NAMALWA (cell line): ENCODE measurements around the gene PTPN9.
"Not testable (repeated sequence)": the region's sequence is repeated elsewhere in the genome, so short reads cannot be mapped to it uniquely, and the experiment has no call there.

Experiments used
- DNase-seq: peaks from one replicate; pipeline ENCODE4 v3.0.0-alpha.2; 2015; ENCODE audit warnings: low spot score

Gene PTPN9

DNA sequence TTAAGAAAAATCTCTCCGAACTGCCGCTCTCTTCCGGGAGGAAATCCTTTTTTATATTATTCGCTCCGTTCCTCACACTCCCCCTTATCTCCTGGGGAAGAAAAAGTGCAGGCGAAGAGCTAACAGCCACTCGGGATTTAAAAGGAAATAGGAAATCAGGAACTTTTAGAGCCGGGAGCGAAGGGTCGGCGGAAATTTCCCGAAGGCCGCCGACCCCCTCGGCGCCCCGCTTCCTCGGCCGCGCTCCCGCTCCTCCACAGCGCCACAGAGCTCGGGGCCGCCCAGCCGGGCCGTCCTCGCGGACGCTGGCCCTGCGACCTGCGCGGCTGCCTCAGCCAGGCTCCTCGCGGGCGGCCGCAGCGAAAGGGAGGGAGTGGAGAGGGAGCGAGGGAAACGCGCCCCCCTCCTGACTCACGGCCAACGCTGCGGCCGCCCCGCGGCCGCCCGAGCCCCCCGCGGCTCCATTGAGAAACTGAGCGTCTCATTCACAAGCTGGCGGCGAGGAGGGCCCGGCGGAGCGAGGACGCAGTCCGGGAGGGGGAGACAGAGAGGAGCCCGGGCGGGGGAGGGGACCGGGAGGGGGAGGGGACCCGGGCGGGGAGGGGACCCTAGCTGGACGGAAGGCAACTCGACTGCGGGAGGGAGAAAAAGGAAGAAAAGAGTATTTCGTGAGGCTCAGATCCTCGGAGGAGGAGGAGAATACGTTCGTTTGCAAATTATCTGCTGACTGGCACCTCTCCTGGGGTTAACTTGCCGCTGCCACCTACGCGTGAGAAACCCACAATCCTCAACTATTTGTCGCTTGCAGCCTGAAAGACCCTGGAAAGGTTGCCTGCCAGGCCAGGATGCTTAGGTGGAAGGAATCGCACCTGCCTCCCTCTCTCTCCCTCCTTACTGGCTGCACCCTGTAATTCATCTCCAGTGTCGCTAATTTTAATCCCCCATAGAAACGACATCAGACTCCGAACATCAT, at the start of gene PTPN9:
PTPN9 (minus strand) TSS at position 368 of the 973 bp plus-strand sequence. CDS start 539 bp downstream, outside the sequence.
- DNase-seq, result peak; percentile 83

DNA sequence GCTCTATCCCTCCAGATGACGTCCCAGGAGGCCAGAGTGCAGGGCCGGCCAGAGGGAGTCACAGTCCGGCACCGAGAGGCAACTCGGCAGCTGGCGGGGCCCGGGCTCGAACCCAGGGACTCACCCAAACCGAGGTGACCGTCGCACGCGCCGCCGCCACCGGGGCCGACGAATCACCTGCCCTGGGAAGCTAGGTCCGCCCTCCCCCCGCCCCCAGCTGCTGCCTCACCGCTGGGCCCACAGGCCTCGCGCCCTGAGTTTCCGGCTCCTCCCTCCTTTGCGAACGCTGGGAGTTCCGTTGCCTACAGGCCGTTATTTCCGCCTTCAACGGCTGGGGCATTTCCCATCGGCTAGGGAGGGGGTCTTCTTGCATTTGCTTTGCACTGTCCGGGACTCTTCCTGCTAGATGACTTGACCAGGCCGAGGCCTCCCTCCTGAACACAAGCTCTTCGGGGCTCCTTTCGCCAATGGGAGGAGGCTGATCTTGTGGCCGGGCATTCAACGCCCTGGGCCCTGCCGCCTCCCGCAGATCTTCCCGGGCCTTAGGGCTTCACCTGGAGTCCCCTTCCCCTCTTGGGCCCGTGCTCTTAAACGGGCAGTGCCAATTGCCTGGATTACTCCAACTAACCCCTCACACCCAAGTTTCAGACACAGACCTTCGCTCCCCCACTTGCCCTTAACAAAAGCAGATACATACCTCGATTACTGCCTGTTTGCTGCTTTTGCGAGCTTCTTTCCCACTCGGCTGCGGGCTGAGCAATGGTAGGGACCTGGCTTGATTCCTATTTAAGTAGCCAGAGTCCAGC, 46.6 kb upstream of the PTPN9 start, which contains the start of gene SNUPN:
SNUPN (minus strand) TSS at position 184 of the 806 bp plus-strand sequence. CDS start 4,674 bp downstream, outside the sequence.
- DNase-seq, result peak; percentile 93

GRCh38 chr15:75622505-75622904, 43.4 kb upstream of the PTPN9 start:
- no peak for DNase-seq

- no peak for DNase-seq
Observed at GRCh38 chr15:75620841-75621391, 41.8 kb upstream of the PTPN9 start.

- DNase-seq, result no peak
Observed at GRCh38 chr15:75620058-75620820, 41.1 kb upstream of the PTPN9 start.

DNA sequence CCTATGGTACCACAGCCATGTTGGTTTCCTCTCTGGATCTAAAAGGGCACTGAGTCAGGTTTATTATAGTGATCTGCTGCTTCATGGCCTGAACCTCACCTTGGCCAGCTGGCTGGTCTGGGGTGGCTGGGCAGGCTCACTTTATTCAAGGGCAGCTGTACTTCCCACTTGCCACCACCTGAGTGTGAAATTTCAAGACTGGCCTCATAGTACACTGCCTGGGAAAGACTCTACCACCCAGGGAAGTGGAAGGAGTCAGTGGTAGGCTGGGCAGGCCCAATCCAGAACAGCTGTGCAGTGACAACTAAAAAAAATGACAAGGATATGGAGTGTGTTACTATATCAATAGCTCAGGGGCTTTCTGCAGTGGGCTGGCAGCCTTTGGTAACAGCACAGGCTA, 37.7 kb upstream of the PTPN9 start:
- no peak for DNase-seq

DNA sequence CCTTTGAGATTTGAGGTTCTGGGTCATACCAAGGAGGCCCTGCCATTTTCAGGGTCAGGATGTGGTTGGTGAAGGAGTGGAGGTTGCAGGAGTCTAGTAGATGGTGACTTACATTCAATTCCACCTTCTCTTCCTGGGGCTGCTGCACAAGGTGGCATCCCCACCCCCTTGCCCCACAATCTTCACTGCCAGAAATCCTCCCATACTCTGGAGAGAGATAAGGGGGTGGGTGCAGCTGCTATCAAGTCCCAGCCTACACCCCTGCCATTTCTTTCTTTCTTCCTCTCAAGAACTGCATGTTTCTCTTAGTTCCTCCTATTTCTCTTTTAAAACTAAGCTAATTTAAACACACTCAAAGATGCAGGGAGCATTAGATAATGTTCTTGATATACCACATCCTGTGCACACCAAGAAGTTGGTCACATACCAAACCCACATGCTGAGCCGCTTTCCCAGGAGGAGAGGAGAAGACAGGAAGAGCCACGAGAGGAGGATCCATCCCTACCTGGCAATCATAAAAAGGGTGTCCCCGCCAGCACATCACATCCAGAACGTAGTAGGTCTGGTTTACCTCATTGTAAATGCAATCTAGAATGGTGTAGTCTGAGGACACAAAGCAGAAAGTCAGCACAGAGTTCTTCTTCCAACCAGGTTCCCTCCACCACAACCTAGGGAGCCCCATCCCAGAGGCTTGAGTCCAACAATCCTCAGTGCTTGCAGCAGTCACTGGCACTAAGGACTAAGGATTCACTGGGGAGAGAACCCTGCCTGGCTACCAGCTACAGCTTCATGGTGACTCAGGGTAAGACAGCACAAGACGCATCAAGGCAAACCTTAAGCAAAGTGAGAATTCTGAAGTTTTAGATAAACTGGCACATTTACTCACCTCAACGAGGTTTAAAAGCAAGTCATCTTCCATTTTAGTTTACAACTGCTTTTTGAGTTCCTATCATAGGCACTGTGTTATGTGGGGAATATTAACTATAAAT, 27.9 kb upstream of the PTPN9 start:
- DNase-seq, result no peak

DNA sequence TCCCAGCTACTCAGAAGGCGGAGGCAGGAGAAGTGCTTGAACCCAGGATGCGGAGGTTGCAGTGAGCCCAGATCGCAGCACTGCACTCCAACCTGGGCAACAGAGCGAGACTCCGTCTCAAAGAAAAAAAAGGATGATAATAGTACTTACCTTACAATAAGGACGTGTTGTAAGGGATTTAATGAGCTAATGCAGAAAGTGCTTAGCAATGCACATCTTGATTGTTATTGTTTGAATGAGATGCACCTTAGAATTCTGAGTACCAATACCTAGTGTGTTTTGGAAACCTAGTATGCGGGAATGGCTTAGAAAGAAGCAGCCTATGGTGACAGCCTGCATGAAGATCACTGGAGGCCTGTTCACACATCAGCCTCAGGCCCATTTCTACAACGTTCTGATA, 26.9 kb upstream of the PTPN9 start:
- DNase-seq, result no peak

- DNase-seq, result no peak
Observed at GRCh38 chr15:75599401-75599800, 20.3 kb upstream of the PTPN9 start.

DNA sequence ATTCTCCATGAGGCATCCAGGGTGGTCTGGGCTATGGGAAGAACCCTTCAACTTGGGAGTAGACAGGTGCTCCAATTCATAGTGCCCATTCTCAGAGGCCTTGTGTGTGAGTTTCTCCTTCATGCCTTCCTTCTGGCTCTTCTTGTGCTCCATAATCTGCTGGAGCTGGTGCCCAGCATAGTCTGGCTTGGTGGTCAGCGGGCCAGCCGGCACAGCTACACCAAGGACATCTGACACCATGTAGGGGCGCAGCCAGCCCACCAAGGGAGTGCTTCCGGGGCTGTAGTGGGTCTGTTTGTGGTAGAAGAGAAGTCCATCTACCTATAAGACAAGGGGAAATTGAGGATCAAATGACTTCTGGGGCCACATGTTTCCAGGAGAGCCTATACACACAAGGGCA, 19.2 kb upstream of the PTPN9 start:
- DNase-seq, result no peak

DNA sequence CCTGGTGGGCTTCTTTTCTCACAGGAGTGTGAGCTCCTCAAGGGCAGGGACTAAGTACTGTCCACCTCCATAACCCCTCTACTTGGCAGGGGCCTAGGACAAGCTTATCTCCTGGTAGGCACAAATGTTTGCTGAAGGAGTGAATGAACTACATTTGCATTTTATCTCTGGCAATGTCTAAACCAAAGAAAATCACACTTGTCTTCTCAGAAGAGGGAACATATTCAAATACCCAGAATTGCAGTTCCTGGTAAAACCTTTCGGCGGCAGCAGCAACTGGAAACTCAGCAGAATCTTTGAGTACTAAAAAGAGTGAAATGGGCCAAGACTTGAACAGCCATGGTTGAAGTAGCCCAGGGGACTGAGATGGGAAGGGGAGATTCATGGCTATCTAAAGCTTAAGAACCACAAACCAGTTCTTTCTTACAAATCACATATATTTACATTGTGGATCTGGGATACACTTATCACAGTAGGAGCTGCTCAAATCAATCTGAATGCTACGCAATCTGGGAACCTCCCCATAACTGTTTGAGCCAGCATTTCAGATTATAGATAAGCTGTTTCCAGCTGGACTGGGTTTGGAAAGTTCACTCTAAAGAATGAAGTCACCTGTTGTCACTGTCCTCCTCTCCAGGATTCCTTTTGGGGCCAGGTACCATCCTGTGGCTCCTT, 18.7 kb upstream of the PTPN9 start:
- DNase-seq, result peak; percentile 50

DNA sequence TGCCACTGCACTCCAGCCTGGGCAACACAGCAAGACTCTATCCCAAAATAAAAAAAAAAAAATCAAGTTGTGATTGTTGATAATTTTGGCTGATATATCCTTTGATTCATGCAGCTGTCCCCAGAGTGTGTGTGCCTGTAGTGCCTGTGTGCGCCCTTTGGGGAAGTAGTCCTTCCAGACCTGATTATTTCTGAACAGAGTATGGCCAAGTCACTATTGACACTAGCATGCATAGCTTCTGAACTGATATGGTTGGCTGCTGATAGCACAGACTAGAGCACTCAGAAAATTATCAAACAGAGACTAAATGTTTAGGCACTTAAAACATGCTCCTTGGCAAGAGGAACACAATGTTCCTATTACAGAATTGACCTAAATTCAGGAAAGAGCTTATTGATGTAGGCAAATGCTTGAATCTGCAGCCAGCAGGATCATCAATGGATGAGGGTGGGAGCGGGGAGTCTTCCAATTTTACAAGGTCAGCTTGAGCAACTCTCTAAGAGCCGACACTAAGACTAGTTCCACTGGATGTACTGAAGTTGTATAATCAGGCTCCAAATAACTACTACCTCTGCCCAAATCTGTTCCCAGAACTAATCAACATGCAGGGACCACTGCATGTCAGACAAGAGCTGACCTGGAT, 17.7 kb upstream of the PTPN9 start:
- DNase-seq, result no peak

- DNase-seq, result no peak
Observed at GRCh38 chr15:75594276-75594675, 15.2 kb upstream of the PTPN9 start.

GRCh38 chr15:75591655-75592364, 12.7 kb upstream of the PTPN9 start:
- no peak for DNase-seq

DNA sequence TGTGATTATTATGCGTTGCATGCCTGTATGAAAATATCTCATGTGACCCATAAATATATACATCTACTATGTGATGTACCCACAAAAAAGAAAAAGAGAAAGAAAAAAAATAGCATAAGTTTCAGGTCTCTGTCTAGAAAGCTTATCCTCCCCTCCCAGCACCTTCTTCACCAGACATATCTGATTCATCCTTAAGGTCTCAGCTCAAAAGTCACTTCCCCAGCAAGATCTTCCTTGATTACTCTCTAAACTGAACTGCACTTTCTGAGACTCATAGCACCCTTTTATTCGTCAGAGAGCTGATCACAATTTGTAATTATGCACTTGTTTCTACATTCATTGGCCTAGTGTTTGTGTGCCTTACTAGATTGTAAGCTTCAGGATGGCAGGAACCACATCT, 11.1 kb upstream of the PTPN9 start:
- DNase-seq, result no peak

DNA sequence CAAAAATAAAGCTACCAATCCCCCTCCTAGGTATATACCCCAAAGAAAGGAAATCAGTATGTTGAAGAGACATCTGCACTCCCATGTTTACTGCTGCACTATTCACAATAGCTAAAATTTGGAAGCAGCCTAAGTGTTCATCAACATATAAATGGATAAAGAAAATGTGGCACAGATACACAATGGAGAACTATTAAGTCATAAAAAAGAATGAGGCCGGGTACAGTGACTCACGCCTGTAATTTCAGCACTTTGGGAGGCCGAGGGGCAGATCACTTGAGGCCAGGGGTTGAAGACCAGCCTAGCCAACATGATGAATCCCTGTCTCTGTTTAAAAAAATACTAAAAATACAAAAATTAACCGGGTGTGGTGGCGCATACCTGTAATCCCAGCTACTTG, 10.0 kb upstream of the PTPN9 start:
- DNase-seq, result no peak

- DNase-seq, result not testable (repeated sequence)
Observed at GRCh38 chr15:75586422-75586821, 7.3 kb upstream of the PTPN9 start.

- no peak for DNase-seq
Observed at GRCh38 chr15:75584121-75584520, 5.0 kb upstream of the PTPN9 start.

DNA sequence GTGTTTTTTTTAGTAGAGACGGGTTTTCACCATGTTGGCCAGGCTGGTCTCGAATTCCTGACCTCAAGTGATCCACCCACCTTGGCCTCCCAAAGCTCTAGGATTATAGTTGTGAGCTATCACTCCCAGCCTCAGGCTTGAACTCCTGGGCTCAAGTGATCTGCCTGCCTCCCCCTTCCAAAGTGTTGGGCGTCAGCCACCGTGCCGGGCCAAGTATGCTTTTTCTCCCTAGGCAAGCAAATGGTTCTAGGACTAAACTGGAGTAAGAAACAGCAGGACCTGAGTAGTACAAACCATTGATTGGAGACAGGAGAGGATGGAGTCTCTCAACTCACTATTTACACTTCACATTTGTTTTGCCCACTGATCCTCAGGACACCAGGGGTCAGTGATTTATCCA, 4.6 kb upstream of the PTPN9 start:
- DNase-seq, result no peak
